ENCODE measurements around the gene FADD. TPM values are rescaled to one million over a fixed set of nuclear protein-coding genes. Genes with fewer than 3 reads are reported as not detected.

The FADD gene
- total RNA-seq, 1 donor from 2014 or later: 18.9 TPM

DNA sequence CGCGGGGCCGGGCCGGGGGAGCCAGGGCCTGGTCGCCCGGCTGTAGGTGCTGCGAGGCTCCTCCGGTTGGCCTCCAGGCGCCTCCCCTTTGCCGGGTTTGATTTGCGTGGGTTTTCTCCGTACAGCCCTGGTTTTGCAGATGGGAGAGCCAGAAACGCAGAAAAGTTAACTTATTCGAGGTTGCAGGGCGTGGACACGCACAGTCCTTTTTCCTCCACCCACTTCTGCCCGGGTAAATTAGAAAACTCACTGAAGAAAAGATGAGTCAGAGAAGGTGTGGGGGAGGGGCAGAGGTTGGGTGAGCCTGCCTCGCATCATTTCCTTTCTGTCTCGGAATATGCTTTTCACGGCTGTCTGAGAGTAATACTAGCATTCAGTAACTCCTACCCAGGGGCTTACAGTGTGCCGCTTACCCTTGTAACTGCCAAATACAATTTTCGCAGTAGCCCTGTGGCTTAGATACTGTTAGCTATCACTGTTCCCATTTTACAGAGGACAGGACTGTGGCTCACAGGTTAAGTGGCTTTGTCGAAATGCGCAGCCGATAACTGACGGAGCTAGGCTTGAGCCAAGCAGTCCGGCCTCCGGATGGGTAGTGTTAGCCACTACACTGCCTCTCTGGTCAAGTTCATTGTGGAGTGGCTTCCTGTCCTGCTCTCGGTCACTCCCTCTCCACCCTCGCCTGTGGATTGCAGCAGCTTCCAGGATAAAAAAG lies 812 bp downstream of the FADD start:
- Histone ChIP-seq H4K20me1 (ENCODE audit: low read depth) (peaks cover 49% of the 10 kb centered on the region), H3K4me3 (peak overlapping the region; percentile 71)

DNA sequence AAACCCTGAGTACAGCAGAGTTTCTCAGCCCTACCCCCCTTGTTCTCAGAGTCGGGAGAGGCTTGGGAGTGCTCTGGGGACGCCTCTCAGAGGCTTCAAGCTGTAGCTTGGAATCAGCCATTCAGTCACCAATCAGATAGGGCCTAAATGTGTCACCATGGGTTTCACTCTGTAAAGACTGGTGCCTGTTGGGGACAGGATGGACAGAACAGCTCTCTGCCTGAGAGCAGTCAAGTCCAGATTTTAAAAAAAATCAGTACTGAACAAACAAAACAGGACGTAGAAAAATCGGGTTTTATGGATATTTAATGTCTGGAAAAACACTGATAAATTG lies 1.3 kb downstream of the FADD start:
- peaks cover 18% of the 10 kb centered on the region for H3K36me3 Mint-ChIP-seq
- H3K9ac ChIP-seq: peak overlapping the region; percentile 78
- peak overlapping the region; percentile 95 for H3K4me3 Mint-ChIP-seq
- H3K4me2 ChIP-seq: peak overlapping the region; percentile 88
- no peaks in the 10 kb centered on the region for H3K27me3 ChIP-seq
- no peaks in the 10 kb centered on the region for H3K9me3 Mint-ChIP-seq
- peak overlapping the region; percentile 71 for H3K4me3 ChIP-seq
- H3K9me3 ChIP-seq (ENCODE audit: low read depth): no peaks in the 10 kb centered on the region
- no peak overlapping the region for H2AFZ ChIP-seq (replicated peaks)
- H3K27ac ChIP-seq: no peak overlapping the region
- peak overlapping the region; percentile 86 for H3K27ac Mint-ChIP-seq
- peaks cover 24% of the 10 kb centered on the region for H3K4me1 Mint-ChIP-seq
- peaks cover 9% of the 10 kb centered on the region for H3F3A ChIP-seq (ENCODE audit: low read depth)
- peaks cover 54% of the 10 kb centered on the region for H4K20me1 ChIP-seq (ENCODE audit: low read depth)
- peaks cover 29% of the 10 kb centered on the region for H3K79me2 ChIP-seq (ENCODE audit: low read depth)
- H3K36me3 ChIP-seq: no peaks in the 10 kb centered on the region
- H3K27me3 Mint-ChIP-seq (ENCODE audit: insufficient read depth, low read depth): peaks cover 8% of the 10 kb centered on the region
- H3K4me1 ChIP-seq: peaks cover 7% of the 10 kb centered on the region
- DNase-seq (ENCODE audit: low spot score): no peak
- TF ChIP-seq, protein P1, sequence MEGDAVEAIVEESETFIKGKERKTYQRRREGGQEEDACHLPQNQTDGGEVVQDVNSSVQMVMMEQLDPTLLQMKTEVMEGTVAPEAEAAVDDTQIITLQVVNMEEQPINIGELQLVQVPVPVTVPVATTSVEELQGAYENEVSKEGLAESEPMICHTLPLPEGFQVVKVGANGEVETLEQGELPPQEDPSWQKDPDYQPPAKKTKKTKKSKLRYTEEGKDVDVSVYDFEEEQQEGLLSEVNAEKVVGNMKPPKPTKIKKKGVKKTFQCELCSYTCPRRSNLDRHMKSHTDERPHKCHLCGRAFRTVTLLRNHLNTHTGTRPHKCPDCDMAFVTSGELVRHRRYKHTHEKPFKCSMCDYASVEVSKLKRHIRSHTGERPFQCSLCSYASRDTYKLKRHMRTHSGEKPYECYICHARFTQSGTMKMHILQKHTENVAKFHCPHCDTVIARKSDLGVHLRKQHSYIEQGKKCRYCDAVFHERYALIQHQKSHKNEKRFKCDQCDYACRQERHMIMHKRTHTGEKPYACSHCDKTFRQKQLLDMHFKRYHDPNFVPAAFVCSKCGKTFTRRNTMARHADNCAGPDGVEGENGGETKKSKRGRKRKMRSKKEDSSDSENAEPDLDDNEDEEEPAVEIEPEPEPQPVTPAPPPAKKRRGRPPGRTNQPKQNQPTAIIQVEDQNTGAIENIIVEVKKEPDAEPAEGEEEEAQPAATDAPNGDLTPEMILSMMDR (IDR thresholded peaks at IDR 0.05): no peak
- TF ChIP-seq EZH2 (IDR thresholded peaks at IDR 0.05): no peak
- TF ChIP-seq EZH2phosphoT487 (IDR thresholded peaks at IDR 0.05): no peak

More for the DNA sequence above, 812 bp downstream of the FADD start:
- Histone ChIP-seq H3K4me2 (peak overlapping the region; percentile 88), H3K79me2 (ENCODE audit: low read depth) (peaks cover 29% of the 10 kb centered on the region), H3K27ac (no peak overlapping the region), H3F3A (ENCODE audit: low read depth) (peaks cover 5% of the 10 kb centered on the region), H3K9me3 (ENCODE audit: low read depth) (no peaks in the 10 kb centered on the region), H3K9ac (peak overlapping the region; percentile 78), H2AFZ (replicated peaks) (no peak overlapping the region), H3K27me3 (no peaks in the 10 kb centered on the region), H3K36me3 (no peaks in the 10 kb centered on the region), H3K4me1 (peaks cover 7% of the 10 kb centered on the region)
- Mint-ChIP-seq H3K4me3 (peak overlapping the region; percentile 95), H3K27ac (peak overlapping the region; percentile 86), H3K9me3 (no peaks in the 10 kb centered on the region), H3K27me3 (ENCODE audit: insufficient read depth, low read depth) (peaks cover 8% of the 10 kb centered on the region), H3K4me1 (peaks cover 24% of the 10 kb centered on the region), H3K36me3 (peaks cover 16% of the 10 kb centered on the region)
- no peak for TF ChIP-seq EZH2 (IDR thresholded peaks at IDR 0.05)
- TF ChIP-seq, protein P1 (IDR thresholded peaks at IDR 0.05): no peak
- TF ChIP-seq EZH2phosphoT487 (IDR thresholded peaks at IDR 0.05): no peak
- DNase-seq (ENCODE audit: low spot score): peak; percentile 49

- no peak overlapping the region for H3K27ac ChIP-seq
- H3K4me2 ChIP-seq: no peak overlapping the region
- H3K4me3 Mint-ChIP-seq: peak overlapping the region; percentile 95
- no peak overlapping the region for H3K4me3 ChIP-seq
- DNase-seq (ENCODE audit: low spot score): no peak
- peaks cover 24% of the 10 kb centered on the region for H3K4me1 Mint-ChIP-seq
- peaks cover 54% of the 10 kb centered on the region for H4K20me1 ChIP-seq (ENCODE audit: low read depth)
- no peaks in the 10 kb centered on the region for H3K9me3 Mint-ChIP-seq
- H3K36me3 Mint-ChIP-seq: peaks cover 22% of the 10 kb centered on the region
- H3K9ac ChIP-seq: no peak overlapping the region
- H2AFZ ChIP-seq (replicated peaks): no peak overlapping the region
- no peaks in the 10 kb centered on the region for H3K9me3 ChIP-seq (ENCODE audit: low read depth)
- H3K36me3 ChIP-seq: no peaks in the 10 kb centered on the region
- H3K27me3 Mint-ChIP-seq (ENCODE audit: insufficient read depth, low read depth): peaks cover 6% of the 10 kb centered on the region
- H3F3A ChIP-seq (ENCODE audit: low read depth): peaks cover 9% of the 10 kb centered on the region
- H3K4me1 ChIP-seq: peaks cover 7% of the 10 kb centered on the region
- H3K27ac Mint-ChIP-seq: no peak overlapping the region
- H3K79me2 ChIP-seq (ENCODE audit: low read depth): peaks cover 29% of the 10 kb centered on the region
- H3K27me3 ChIP-seq: no peaks in the 10 kb centered on the region
- TF ChIP-seq, protein P1 (IDR thresholded peaks at IDR 0.05): no peak
- TF ChIP-seq EZH2phosphoT487 (IDR thresholded peaks at IDR 0.05) (no peak), EZH2 (IDR thresholded peaks at IDR 0.05) (no peak)
Measured at GRCh38 chr11:70205049-70205725, 2.1 kb downstream of the FADD start.
